K562 (cell line): ENCODE measurements around the gene CDC27. TPM values are rescaled to one million over a fixed set of nuclear protein-coding genes. Genes with fewer than 3 reads are reported as not detected.
A peak's percentile ranks its signal among the peaks of the same experiment; 100 is the strongest.

Source experiments
- CAMTA2 ChIP-seq: fragments of 250-450 bp; sonication (Bioruptor Pico); conservative IDR thresholded peaks from 2 replicates; pipeline ENCODE4 v1.5.1; 2022
- CBFB ChIP-seq: sonication (generic); formaldehyde crosslinking; IDR thresholded peaks from 2 replicates; pipeline ENCODE4 v1.4.0; 2020; ENCODE audit warnings: mild to moderate bottlenecking, missing genetic modification reagents
- CBX5 ChIP-seq: IDR thresholded peaks from 2 replicates; pipeline ENCODE4 v1.6.1; 2014; ENCODE audit warnings: low read depth, borderline replicate concordance
- CREB3L1 ChIP-seq: fragments of 450-650 bp; IDR thresholded peaks from 2 replicates; pipeline ENCODE4 v1.6.1; 2014; ENCODE audit warnings: low read depth, mild to moderate bottlenecking, moderate library complexity, borderline replicate concordance
- FOXP1 ChIP-seq: sonication (generic); formaldehyde crosslinking; IDR thresholded peaks from 2 replicates; pipeline ENCODE4 v1.8.0; 2022; ENCODE audit warnings: mild to moderate bottlenecking, missing genetic modification reagents
- HCFC1 ChIP-seq: IDR thresholded peaks from 2 replicates; pipeline ENCODE4 v1.6.1; 2012; ENCODE audit warnings: low read depth, low read length, improper control_type of control experiment
- MTA3 ChIP-seq: fragments of 450-650 bp; formaldehyde crosslinking; IDR thresholded peaks from 2 replicates; pipeline ENCODE4 v1.6.1; 2017; ENCODE audit warnings: mild to moderate bottlenecking, borderline replicate concordance
- PTTG1 ChIP-seq: fragments of 450-650 bp; IDR thresholded peaks from 2 replicates; pipeline ENCODE4 v1.6.1; 2016; ENCODE audit warnings: low read depth, mild to moderate bottlenecking, missing genetic modification characterization, missing compliant biosample characterization
- polyA plus RNA-seq, 8 experiments: library from polyadenylated mRNA; depleted of rRNA in 4 of 8; stranded (reverse) in 5 of 8; unstranded in 3 of 8; fragments of >200 nt; fragmentation: Nextera tagmentation in 2 of 8; fragmentation: Illumina TruSeq in 1 of 8; extraction: Ambion mirVana in 2 of 8; extraction: Trizol in 1 of 8; gene quantifications; 2 replicates each; pipeline versions ENCODE4 v1.2.1 to v1.2.3, GENCODE V29; 2011 to 2014; ENCODE audit warnings: inconsistent platforms in 1 of 8, missing spikeins in 1 of 8
- total RNA-seq, 7 experiments: library from RNA; depleted of rRNA in 6 of 7; stranded (reverse); fragments of >200 nt in 6 of 7; fragmentation: Illumina TruSeq in 2 of 7; extraction: Trizol in 2 of 7; gene quantifications; 2 replicates each; pipeline versions ENCODE4 v1.2.1 to v1.2.3, GENCODE V29; 2011 to 2021; ENCODE audit warnings: low replicate concordance in 1 of 7
- TF ChIP-seq, protein P1 (sequence below): fragments of 250-450 bp; sonication (Bioruptor Pico); IDR thresholded peaks from 2 replicates; pipeline ENCODE4 v1.5.0; 2020; ENCODE audit warnings: mild to moderate bottlenecking, borderline replicate concordance
- TF ChIP-seq, protein P2 (sequence below): fragments of 450-650 bp; IDR thresholded peaks from 2 replicates; pipeline ENCODE4 v1.6.1; 2016; ENCODE audit warnings: low read depth
- TF ChIP-seq, protein P3 (sequence below): fragments of 250-450 bp; sonication (Bioruptor Pico); IDR thresholded peaks from 2 replicates; pipeline ENCODE4 v1.8.0; 2021; ENCODE audit warnings: moderate library complexity, mild to moderate bottlenecking, inconsistent platforms
- TF ChIP-seq, protein P4 (sequence below): fragments of 450-650 bp; formaldehyde crosslinking; IDR thresholded peaks from 2 replicates; pipeline ENCODE4 v1.4.0; 2022; ENCODE audit warnings: missing genetic modification characterization

CDC27 gene
- total and polyA plus RNA-seq, 9 of the 15 experiments (the other 6 are each of a cell fraction or from before 2014, with no cell fraction given), result 28.6 to 155 (median 94.1) TPM

- TF ChIP-seq, protein P1, sequence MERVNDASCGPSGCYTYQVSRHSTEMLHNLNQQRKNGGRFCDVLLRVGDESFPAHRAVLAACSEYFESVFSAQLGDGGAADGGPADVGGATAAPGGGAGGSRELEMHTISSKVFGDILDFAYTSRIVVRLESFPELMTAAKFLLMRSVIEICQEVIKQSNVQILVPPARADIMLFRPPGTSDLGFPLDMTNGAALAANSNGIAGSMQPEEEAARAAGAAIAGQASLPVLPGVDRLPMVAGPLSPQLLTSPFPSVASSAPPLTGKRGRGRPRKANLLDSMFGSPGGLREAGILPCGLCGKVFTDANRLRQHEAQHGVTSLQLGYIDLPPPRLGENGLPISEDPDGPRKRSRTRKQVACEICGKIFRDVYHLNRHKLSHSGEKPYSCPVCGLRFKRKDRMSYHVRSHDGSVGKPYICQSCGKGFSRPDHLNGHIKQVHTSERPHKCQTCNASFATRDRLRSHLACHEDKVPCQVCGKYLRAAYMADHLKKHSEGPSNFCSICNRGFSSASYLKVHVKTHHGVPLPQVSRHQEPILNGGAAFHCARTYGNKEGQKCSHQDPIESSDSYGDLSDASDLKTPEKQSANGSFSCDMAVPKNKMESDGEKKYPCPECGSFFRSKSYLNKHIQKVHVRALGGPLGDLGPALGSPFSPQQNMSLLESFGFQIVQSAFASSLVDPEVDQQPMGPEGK (CRISPR knock-in tag), result no peak
- TF ChIP-seq CREB3L1 (no peak), CAMTA2 (CRISPR knock-in tag) (no peak), PTTG1 (tag) (no peak), MTA3 (0 out of 2 replicates have a peak, but pooled peaks have one; percentile 8), CBFB (CRISPR knock-in tag) (no peak), FOXP1 (CRISPR knock-in tag) (no peak), CBX5 (no peak), HCFC1 (0 out of 2 replicates have a peak, but pooled peaks have one; percentile 6)
- TF ChIP-seq, protein P2, sequence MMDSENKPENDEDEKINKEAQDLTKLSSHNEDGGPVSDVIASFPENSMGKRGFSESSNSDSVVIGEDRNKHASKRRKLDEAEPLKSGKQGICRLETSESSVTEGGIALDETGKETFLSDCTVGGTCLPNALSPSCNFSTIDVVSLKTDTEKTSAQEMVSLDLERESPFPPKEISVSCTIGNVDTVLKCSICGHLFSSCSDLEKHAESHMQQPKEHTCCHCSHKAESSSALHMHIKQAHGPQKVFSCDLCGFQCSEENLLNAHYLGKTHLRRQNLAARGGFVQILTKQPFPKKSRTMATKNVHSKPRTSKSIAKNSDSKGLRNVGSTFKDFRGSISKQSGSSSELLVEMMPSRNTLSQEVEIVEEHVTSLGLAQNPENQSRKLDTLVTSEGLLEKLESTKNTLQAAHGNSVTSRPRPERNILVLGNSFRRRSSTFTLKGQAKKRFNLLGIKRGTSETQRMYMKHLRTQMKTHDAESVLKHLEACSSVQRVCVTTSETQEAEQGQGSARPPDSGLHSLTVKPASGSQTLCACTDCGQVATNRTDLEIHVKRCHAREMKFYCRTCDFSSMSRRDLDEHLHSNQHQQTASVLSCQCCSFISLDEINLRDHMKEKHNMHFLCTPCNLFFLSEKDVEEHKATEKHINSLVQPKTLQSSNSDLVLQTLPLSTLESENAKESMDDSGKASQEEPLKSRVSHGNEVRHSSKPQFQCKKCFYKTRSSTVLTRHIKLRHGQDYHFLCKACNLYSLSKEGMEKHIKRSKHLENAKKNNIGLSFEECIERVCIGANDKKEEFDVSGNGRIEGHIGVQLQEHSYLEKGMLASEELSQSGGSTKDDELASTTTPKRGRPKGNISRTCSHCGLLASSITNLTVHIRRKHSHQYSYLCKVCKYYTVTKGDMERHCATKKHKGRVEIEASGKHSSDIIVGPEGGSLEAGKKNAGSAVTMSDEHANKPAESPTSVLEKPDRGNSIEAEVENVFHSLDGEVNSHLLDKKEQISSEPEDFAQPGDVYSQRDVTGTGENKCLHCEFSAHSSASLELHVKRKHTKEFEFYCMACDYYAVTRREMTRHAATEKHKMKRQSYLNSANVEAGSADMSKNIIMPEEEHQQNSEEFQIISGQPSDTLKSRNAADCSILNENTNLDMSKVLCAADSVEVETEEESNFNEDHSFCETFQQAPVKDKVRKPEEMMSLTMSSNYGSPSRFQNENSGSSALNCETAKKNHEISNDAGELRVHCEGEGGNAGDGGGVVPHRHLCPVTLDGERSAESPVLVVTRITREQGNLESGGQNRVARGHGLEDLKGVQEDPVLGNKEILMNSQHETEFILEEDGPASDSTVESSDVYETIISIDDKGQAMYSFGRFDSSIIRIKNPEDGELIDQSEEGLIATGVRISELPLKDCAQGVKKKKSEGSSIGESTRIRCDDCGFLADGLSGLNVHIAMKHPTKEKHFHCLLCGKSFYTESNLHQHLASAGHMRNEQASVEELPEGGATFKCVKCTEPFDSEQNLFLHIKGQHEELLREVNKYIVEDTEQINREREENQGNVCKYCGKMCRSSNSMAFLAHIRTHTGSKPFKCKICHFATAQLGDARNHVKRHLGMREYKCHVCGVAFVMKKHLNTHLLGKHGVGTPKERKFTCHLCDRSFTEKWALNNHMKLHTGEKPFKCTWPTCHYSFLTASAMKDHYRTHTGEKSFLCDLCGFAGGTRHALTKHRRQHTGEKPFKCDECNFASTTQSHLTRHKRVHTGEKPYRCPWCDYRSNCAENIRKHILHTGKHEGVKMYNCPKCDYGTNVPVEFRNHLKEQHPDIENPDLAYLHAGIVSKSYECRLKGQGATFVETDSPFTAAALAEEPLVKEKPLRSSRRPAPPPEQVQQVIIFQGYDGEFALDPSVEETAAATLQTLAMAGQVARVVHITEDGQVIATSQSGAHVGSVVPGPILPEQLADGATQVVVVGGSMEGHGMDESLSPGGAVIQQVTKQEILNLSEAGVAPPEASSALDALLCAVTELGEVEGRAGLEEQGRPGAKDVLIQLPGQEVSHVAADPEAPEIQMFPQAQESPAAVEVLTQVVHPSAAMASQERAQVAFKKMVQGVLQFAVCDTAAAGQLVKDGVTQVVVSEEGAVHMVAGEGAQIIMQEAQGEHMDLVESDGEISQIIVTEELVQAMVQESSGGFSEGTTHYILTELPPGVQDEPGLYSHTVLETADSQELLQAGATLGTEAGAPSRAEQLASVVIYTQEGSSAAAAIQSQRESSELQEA, result no peak
- TF ChIP-seq, protein P3, sequence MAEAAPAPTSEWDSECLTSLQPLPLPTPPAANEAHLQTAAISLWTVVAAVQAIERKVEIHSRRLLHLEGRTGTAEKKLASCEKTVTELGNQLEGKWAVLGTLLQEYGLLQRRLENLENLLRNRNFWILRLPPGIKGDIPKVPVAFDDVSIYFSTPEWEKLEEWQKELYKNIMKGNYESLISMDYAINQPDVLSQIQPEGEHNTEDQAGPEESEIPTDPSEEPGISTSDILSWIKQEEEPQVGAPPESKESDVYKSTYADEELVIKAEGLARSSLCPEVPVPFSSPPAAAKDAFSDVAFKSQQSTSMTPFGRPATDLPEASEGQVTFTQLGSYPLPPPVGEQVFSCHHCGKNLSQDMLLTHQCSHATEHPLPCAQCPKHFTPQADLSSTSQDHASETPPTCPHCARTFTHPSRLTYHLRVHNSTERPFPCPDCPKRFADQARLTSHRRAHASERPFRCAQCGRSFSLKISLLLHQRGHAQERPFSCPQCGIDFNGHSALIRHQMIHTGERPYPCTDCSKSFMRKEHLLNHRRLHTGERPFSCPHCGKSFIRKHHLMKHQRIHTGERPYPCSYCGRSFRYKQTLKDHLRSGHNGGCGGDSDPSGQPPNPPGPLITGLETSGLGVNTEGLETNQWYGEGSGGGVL (CRISPR knock-in tag), result no peak
- TF ChIP-seq, protein P4, sequence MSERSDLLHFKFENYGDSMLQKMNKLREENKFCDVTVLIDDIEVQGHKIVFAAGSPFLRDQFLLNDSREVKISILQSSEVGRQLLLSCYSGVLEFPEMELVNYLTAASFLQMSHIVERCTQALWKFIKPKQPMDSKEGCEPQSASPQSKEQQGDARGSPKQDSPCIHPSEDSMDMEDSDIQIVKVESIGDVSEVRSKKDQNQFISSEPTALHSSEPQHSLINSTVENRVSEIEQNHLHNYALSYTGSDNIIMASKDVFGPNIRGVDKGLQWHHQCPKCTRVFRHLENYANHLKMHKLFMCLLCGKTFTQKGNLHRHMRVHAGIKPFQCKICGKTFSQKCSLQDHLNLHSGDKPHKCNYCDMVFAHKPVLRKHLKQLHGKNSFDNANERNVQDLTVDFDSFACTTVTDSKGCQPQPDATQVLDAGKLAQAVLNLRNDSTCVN (CRISPR knock-in tag), result 0 out of 2 replicates have a peak, but pooled peaks have one; percentile 25
These were observed 722 bp downstream of the CDC27 start (continued) for GRCh38 chr17:47188271-47188875.
